Activated naive CD4-positive, alpha-beta T cell treated with anti-CD3 and anti-CD28 coated beads, Interleukin-2, amount 10 ng/mL, durations not matched to agents 7 days and 5 days (primary cell): ENCODE results near the gene TCEAL5.
"Not testable (repeated sequence)": the region's sequence is repeated elsewhere in the genome, so short reads cannot be mapped to it uniquely, and the experiment has no call there.

Experiments
- CTCF ChIA-PET: fragments of 350-600 bp; sonication (Branson Sonifier 250); formaldehyde crosslinking; loops from one replicate; lab custom pipeline; 2021; ENCODE audit warnings: antibody characterized with exemption; lab: Charles Lee
- DNase-seq: peaks from one replicate; pipeline ENCODE4 v3.0.0-alpha.2; 2020
- H3K27ac Mint-ChIP-seq: one replicate; pipeline ENCODE4 v1.8.0; 2021; ENCODE audit warnings: mild to moderate bottlenecking, moderate library complexity, mixed read lengths
- H3K27me3 Mint-ChIP-seq: one replicate; pipeline ENCODE4 v1.8.0; 2021; ENCODE audit warnings: mild to moderate bottlenecking, mixed read lengths
- H3K36me3 Mint-ChIP-seq: one replicate; pipeline ENCODE4 v1.8.0; 2021; ENCODE audit warnings: mixed read lengths
- H3K4me1 Mint-ChIP-seq: one replicate; pipeline ENCODE4 v1.8.0; 2021; ENCODE audit warnings: mixed read lengths
- H3K4me3 Mint-ChIP-seq: one replicate; pipeline ENCODE4 v1.8.0; 2021; ENCODE audit warnings: mild to moderate bottlenecking, moderate library complexity, mixed read lengths
- H3K9me3 Mint-ChIP-seq: one replicate; pipeline ENCODE4 v1.8.0; 2021; ENCODE audit warnings: mixed read lengths

The TCEAL5 gene

GRCh38 chrX:103276581-103277002 is at the start of gene TCEAL5:
Gene TCEAL5 (minus strand): TSS chrX:103276750. CDS start chrX:103274563, 2,187 bp downstream.
- Mint-ChIP-seq H3K4me3 (no peak within 1 kb of the TSS), H3K27me3 (peaks cover 42% of the 10 kb centered on the region), H3K4me1 (peaks cover 3% of the 10 kb centered on the region), H3K9me3 (no peaks in the 10 kb centered on the region), H3K36me3 (no peaks in the 10 kb centered on the region), H3K27ac (no peak within 1 kb of the TSS)
- CTCF ChIA-PET = no interaction called here
- no peak for DNase-seq

- DNase-seq = no peak
- H3K4me1 Mint-ChIP-seq = peaks cover 2% of the 10 kb centered on the region
- CTCF ChIA-PET = no interaction called here
- H3K9me3 Mint-ChIP-seq = no peaks in the 10 kb centered on the region
- no peaks in the 10 kb centered on the region for H3K27me3 Mint-ChIP-seq
- H3K27ac Mint-ChIP-seq = no peak overlapping the region
- peak overlapping the region; percentile 72 for H3K4me3 Mint-ChIP-seq
- peaks cover 5% of the 10 kb centered on the region for H3K36me3 Mint-ChIP-seq
Measured at GRCh38 chrX:103311399-103311780, 34.8 kb upstream of the TCEAL5 start.

GRCh38 chrX:103310555-103311398 is 34.2 kb upstream of the TCEAL5 start, which contains the start of gene BEX2:
Gene BEX2 (minus strand): TSS chrX:103310990. CDS start chrX:103309976, 1,014 bp downstream.
- Mint-ChIP-seq H3K27me3 (no peaks in the 10 kb centered on the region), H3K36me3 (peaks cover 5% of the 10 kb centered on the region), H3K9me3 (no peaks in the 10 kb centered on the region), H3K4me3 (peak within 1 kb of the TSS; percentile 72), H3K4me1 (peaks cover 2% of the 10 kb centered on the region), H3K27ac (peak within 1 kb of the TSS; percentile 75)
- DNase-seq = peak; percentile 91
- CTCF ChIA-PET = no interaction called here

- Mint-ChIP-seq H3K4me3 (peak overlapping the region; percentile 40), H3K27me3 (no peaks in the 10 kb centered on the region), H3K4me1 (peaks cover 6% of the 10 kb centered on the region), H3K27ac (no peak overlapping the region), H3K9me3 (no peaks in the 10 kb centered on the region), H3K36me3 (peaks cover 5% of the 10 kb centered on the region)
- CTCF ChIA-PET = no interaction called here
- DNase-seq = no peak
Measured at GRCh38 chrX:103309860-103310554, 33.5 kb upstream of the TCEAL5 start.

- CTCF ChIA-PET, H3K4me1 Mint-ChIP-seq, H3K27ac Mint-ChIP-seq, H3K36me3 Mint-ChIP-seq, H3K4me3 Mint-ChIP-seq, H3K9me3 Mint-ChIP-seq, H3K27me3 Mint-ChIP-seq, DNase-seq: not testable (repeated sequence)
Measured at GRCh38 chrX:103305666-103306065, 29.1 kb upstream of the TCEAL5 start.

GRCh38 chrX:103304705-103305104 is 28.2 kb upstream of the TCEAL5 start:
- H3K36me3 Mint-ChIP-seq = peaks cover 3% of the 10 kb centered on the region
- CTCF ChIA-PET = no interaction called here
- no peak overlapping the region for H3K27ac Mint-ChIP-seq
- no peak overlapping the region for H3K4me3 Mint-ChIP-seq
- no peaks in the 10 kb centered on the region for H3K9me3 Mint-ChIP-seq
- H3K4me1 Mint-ChIP-seq = peaks cover 8% of the 10 kb centered on the region
- DNase-seq = no peak
- no peaks in the 10 kb centered on the region for H3K27me3 Mint-ChIP-seq

- Mint-ChIP-seq H3K9me3 (no peaks in the 10 kb centered on the region), H3K4me1 (no peaks in the 10 kb centered on the region), H3K27ac (no peak overlapping the region), H3K4me3 (no peak overlapping the region), H3K36me3 (no peaks in the 10 kb centered on the region), H3K27me3 (peaks cover 4% of the 10 kb centered on the region)
- DNase-seq = no peak
- CTCF ChIA-PET = no interaction called here
Measured at GRCh38 chrX:103293118-103293517, 16.6 kb upstream of the TCEAL5 start.

- H3K27ac Mint-ChIP-seq = no peak overlapping the region
- H3K9me3 Mint-ChIP-seq = no peaks in the 10 kb centered on the region
- CTCF ChIA-PET = no interaction called here
- H3K36me3 Mint-ChIP-seq = no peaks in the 10 kb centered on the region
- H3K27me3 Mint-ChIP-seq = peaks cover 33% of the 10 kb centered on the region
- no peak overlapping the region for H3K4me3 Mint-ChIP-seq
- peaks cover 3% of the 10 kb centered on the region for H3K4me1 Mint-ChIP-seq
- DNase-seq = no peak
Measured at GRCh38 chrX:103279624-103280023, 3.1 kb upstream of the TCEAL5 start.

- H3K4me3 Mint-ChIP-seq = no peak overlapping the region
Measured at GRCh38 chrX:103275947-103276567, 493 bp downstream of the TCEAL5 start.

GRCh38 chrX:103274284-103274683 is 2.3 kb downstream of the TCEAL5 start:
- DNase-seq = no peak
- peaks cover 42% of the 10 kb centered on the region for H3K27me3 Mint-ChIP-seq
- CTCF ChIA-PET = no interaction called here
- no peak overlapping the region for H3K4me3 Mint-ChIP-seq
- H3K27ac Mint-ChIP-seq = no peak overlapping the region
- H3K4me1 Mint-ChIP-seq = peaks cover 3% of the 10 kb centered on the region
- H3K36me3 Mint-ChIP-seq = no peaks in the 10 kb centered on the region
- no peaks in the 10 kb centered on the region for H3K9me3 Mint-ChIP-seq

More at GRCh38 chrX:103275947-103276567, 493 bp downstream of the TCEAL5 start:
- Mint-ChIP-seq H3K27ac (no peak overlapping the region), H3K9me3 (no peaks in the 10 kb centered on the region), H3K36me3 (no peaks in the 10 kb centered on the region), H3K27me3 (peaks cover 42% of the 10 kb centered on the region), H3K4me1 (peaks cover 3% of the 10 kb centered on the region)
- CTCF ChIA-PET = no interaction called here
- no peak for DNase-seq

- Mint-ChIP-seq H3K36me3 (peaks cover 9% of the 10 kb centered on the region), H3K27ac (no peak overlapping the region), H3K4me1 (peaks cover 21% of the 10 kb centered on the region), H3K9me3 (no peaks in the 10 kb centered on the region), H3K27me3 (peaks cover 5% of the 10 kb centered on the region), H3K4me3 (no peak overlapping the region)
- DNase-seq = no peak
- CTCF ChIA-PET = interaction anchor here (1.3 kb wide), 1 partner anchor 47 kb away, joined by 3 read pairs; no protein-coding TSS in a partner anchor
Measured at GRCh38 chrX:103258275-103258674, 18.3 kb downstream of the TCEAL5 start.

- no peak for DNase-seq
- Mint-ChIP-seq H3K36me3 (peaks cover 13% of the 10 kb centered on the region), H3K27me3 (peaks cover 5% of the 10 kb centered on the region), H3K27ac (no peak overlapping the region), H3K9me3 (no peaks in the 10 kb centered on the region), H3K4me1 (peaks cover 22% of the 10 kb centered on the region), H3K4me3 (no peak overlapping the region)
- CTCF ChIA-PET = interaction anchor here (0.7 kb wide), 1 partner anchor 512 kb away, joined by 3 read pairs; no protein-coding TSS in a partner anchor
Measured at GRCh38 chrX:103256651-103257050, 19.9 kb downstream of the TCEAL5 start.

- H3K4me3 Mint-ChIP-seq = peak within 1 kb of the TSS; percentile 98
- peak within 1 kb of the TSS; percentile 97 for H3K27ac Mint-ChIP-seq
- H3K27me3 Mint-ChIP-seq = peaks cover 5% of the 10 kb centered on the region
- DNase-seq = peak; percentile 77
- H3K9me3 Mint-ChIP-seq = no peaks in the 10 kb centered on the region
- CTCF ChIA-PET = no interaction called here
- H3K36me3 Mint-ChIP-seq = peaks cover 13% of the 10 kb centered on the region
- peaks cover 22% of the 10 kb centered on the region for H3K4me1 Mint-ChIP-seq
Measured at GRCh38 chrX:103254921-103255493, 21.5 kb downstream of the TCEAL5 start, which contains the start of gene TCEAL8. Gene TCEAL8 (minus strand): TSS chrX:103255155. CDS start chrX:103253979, 1,176 bp downstream.
